Endothelial cell of umbilical vein (primary cell): ENCODE data around the gene ZNF615. TPM values are rescaled to one million over a fixed set of nuclear protein-coding genes. Genes with fewer than 3 reads are reported as not detected.
A peak's percentile ranks its signal among the peaks of the same experiment; 100 is the strongest.
"Not testable (repeated sequence)": the region's sequence is repeated elsewhere in the genome, so short reads cannot be mapped to it uniquely, and the experiment has no call there.

Experiments
- Bru-seq: library from RNA; stranded (reverse); fragments of 400-500 nt; gene quantifications from one replicate; lab custom pipeline; 2021; lab: Mats Ljungman, UMichigan
- BruChase-seq, 2 experiments: library from RNA; stranded (reverse); fragments of 400-500 nt; gene quantifications; one replicate each; lab custom pipeline; 2021; lab: Mats Ljungman, UMichigan
- BruUV-seq: library from RNA; stranded (reverse); fragments of 400-500 nt; replicated peaks from 2 replicates; lab custom pipeline; 2021; lab: Mats Ljungman, UMichigan
- CTCF ChIA-PET: fragments of 300-600, 350-600 bp; sonication (Branson Sonifier 250); formaldehyde crosslinking; loops from one replicate; lab custom pipeline; 2021; ENCODE audit warnings: antibody characterized with exemption, inconsistent platforms; lab: Charles Lee
- POLR2A ChIA-PET: fragments of 300-600, 350-600 bp; sonication (Branson Sonifier 250); formaldehyde crosslinking; loops from one replicate; lab custom pipeline; 2021; ENCODE audit warnings: antibody characterized with exemption, inconsistent platforms; lab: Charles Lee
- DNase-seq: peaks from one replicate; pipeline ENCODE4 v3.0.0-alpha.2; 2011; ENCODE audit warnings: low read depth, low spot score
- FAIRE-seq: peaks from 2 replicates; lab custom pipeline; 2011; peaks lifted over from hg19 to GRCh38; lab: Jason Lieb, UNC
- H2AFZ ChIP-seq: 2 replicates; pipeline ENCODE4 v1.6.0; 2012; ENCODE audit warnings: low read depth, low read length, control low read depth, inconsistent platforms
- H3K27ac ChIP-seq: 2 replicates; pipeline ENCODE4 v1.5.1; 2011; ENCODE audit warnings: low read depth, mild to moderate bottlenecking, control low read depth, low read length, moderate library complexity; ENCODE audit not compliant: insufficient read depth
- H3K27me3 ChIP-seq, 2 experiments: 2 replicates each; pipeline versions ENCODE4 v1.6.0 to v1.6.1; 2011; ENCODE audit warnings: low read length in 2 of 2, mixed read lengths in 1 of 2; ENCODE audit not compliant: control insufficient read depth in 2 of 2, insufficient read depth in 2 of 2
- H3K36me3 ChIP-seq, 2 experiments: 2 replicates in 1 of 2; 3 replicates in 1 of 2; pipeline ENCODE4 v1.5.1; 2011; ENCODE audit warnings: low read length in 2 of 2, mild to moderate bottlenecking in 1 of 2, moderate library complexity in 1 of 2; ENCODE audit not compliant: control insufficient read depth in 2 of 2, insufficient read depth in 2 of 2; ENCODE audit errors: extremely low read depth in 1 of 2
- H3K4me1 ChIP-seq: 3 replicates; pipeline ENCODE4 v1.5.1; 2011; ENCODE audit warnings: mild to moderate bottlenecking, low read length; ENCODE audit not compliant: control insufficient read depth, insufficient read depth; ENCODE audit errors: extremely low read depth
- H3K4me2 ChIP-seq: 2 replicates; pipeline ENCODE4 v1.6.1; 2011; ENCODE audit warnings: low read length, control low read depth, mixed read lengths; ENCODE audit not compliant: insufficient read depth
- H3K4me3 ChIP-seq, 3 experiments: fragments of 200-600 bp in 1 of 3; sonication (generic), shearing (Covaris generic) in 1 of 3; replicated peaks in 1 of 3; 2 replicates each; pipeline ENCODE4 v1.5.1; 2011 to 2016; ENCODE audit warnings: control low read depth in 3 of 3, low read length in 3 of 3, mild to moderate bottlenecking in 2 of 3, inconsistent platforms in 1 of 3, low read depth in 1 of 3, moderate library complexity in 1 of 3; ENCODE audit not compliant: insufficient read depth in 1 of 3
- H3K79me2 ChIP-seq: 2 replicates; pipeline ENCODE4 v1.6.0; 2012; ENCODE audit warnings: low read length, inconsistent platforms; ENCODE audit not compliant: control insufficient read depth, insufficient read depth
- H3K9ac ChIP-seq: replicated peaks from 2 replicates; pipeline ENCODE3; 2011; ENCODE audit warnings: low read length, control low read depth; ENCODE audit not compliant: insufficient read depth; ENCODE audit errors: extremely low read depth
- H3K9me1 ChIP-seq: replicated peaks from 3 replicates; pipeline ENCODE4 v1.6.0; 2011; ENCODE audit warnings: mild to moderate bottlenecking, low read length; ENCODE audit not compliant: control insufficient read depth, insufficient read depth; ENCODE audit errors: extremely low read depth
- H3K9me3 ChIP-seq: replicated peaks from 2 replicates; pipeline ENCODE4 v1.5.1; 2012; ENCODE audit warnings: low read length, inconsistent platforms; ENCODE audit not compliant: control insufficient read depth, insufficient read depth
- H4K20me1 ChIP-seq: replicated peaks from 2 replicates; pipeline ENCODE3; 2011; ENCODE audit warnings: mild to moderate bottlenecking, low read length; ENCODE audit not compliant: control insufficient read depth, insufficient read depth; ENCODE audit errors: extremely low read depth
- CTCF ChIP-seq, 2 donors: IDR thresholded peaks; 1 replicate in 1 of 2; 2 replicates in 1 of 2; pipeline ENCODE4 v1.5.1; 2011; ENCODE audit warnings: low read length in 2 of 2, mild to moderate bottlenecking in 2 of 2, moderate library complexity in 2 of 2, control low read depth in 1 of 2, inconsistent platforms in 1 of 2, low read depth in 1 of 2; ENCODE audit not compliant: insufficient read depth in 1 of 2; ENCODE audit errors: extremely low read depth in 1 of 2
- EZH2 ChIP-seq: IDR thresholded peaks from 2 replicates; pipeline ENCODE4 v1.6.1; 2012; ENCODE audit warnings: borderline replicate concordance, low read depth, mild to moderate bottlenecking, moderate library complexity, low read length, inconsistent platforms; ENCODE audit not compliant: severe bottlenecking
- FOS ChIP-seq: IDR thresholded peaks from 2 replicates; pipeline ENCODE4 v1.6.1; 2011; ENCODE audit warnings: mild to moderate bottlenecking, low read length, moderate library complexity, borderline replicate concordance; ENCODE audit not compliant: insufficient read depth
- GATA2 ChIP-seq: IDR thresholded peaks from 2 replicates; pipeline ENCODE4 v1.7.0; 2011; ENCODE audit warnings: low read depth, mild to moderate bottlenecking, moderate library complexity, mixed read lengths, low read length; ENCODE audit not compliant: insufficient read length, insufficient read depth
- JUN ChIP-seq: IDR thresholded peaks from 2 replicates; pipeline ENCODE4 v1.6.1; 2011; ENCODE audit warnings: borderline replicate concordance, low read depth; ENCODE audit not compliant: insufficient read length, insufficient read depth
- MAX ChIP-seq: IDR thresholded peaks from 2 replicates; pipeline ENCODE4 v1.6.1; 2011; ENCODE audit not compliant: insufficient read depth, insufficient read length
- MYC ChIP-seq: IDR thresholded peaks from one replicate; pipeline ENCODE4 v1.6.1; 2011; ENCODE audit warnings: mild to moderate bottlenecking, low read depth, low read length
- POLR2A ChIP-seq: IDR thresholded peaks from 2 replicates; pipeline ENCODE4 v1.6.1; 2012; ENCODE audit warnings: low read depth, mild to moderate bottlenecking, control low read depth, low read length
- POLR2AphosphoS5 ChIP-seq: IDR thresholded peaks from 2 replicates; pipeline ENCODE4 v1.6.1; 2012; ENCODE audit warnings: low read depth, mild to moderate bottlenecking, control low read depth, low read length, moderate library complexity; ENCODE audit not compliant: insufficient read depth
- dilution Hi-C: fragments of 300-500 bp; cut with MboI; formaldehyde crosslinking; loops from one replicate; pipeline ENCODE4 v1.15.0; 2019; ENCODE audit warnings: low sequenced_read_pairs; ENCODE audit not compliant: extremely low pct_ligation_motif_present
- intact Hi-C: fragments of 100-400 bp; cut with micrococcal nuclease; formaldehyde crosslinking; loops from one replicate; pipeline ENCODE4 v1.10.0; 2022
- long read RNA-seq: library from polyadenylated mRNA; stranded (forward); transcript quantifications from one replicate; pipeline ENCODE4 v2.0.0, GENCODE V29; 2021
- polyA minus RNA-seq, 3 experiments: library from RNA; depleted of rRNA, polyadenylated mRNA; stranded (reverse); fragments of >200 nt; gene quantifications; 1 replicate in 1 of 3; 2 replicates in 2 of 3; pipeline ENCODE4 v1.2.3, GENCODE V29; 2011
- polyA plus RNA-seq, 4 experiments: library from polyadenylated mRNA; depleted of rRNA in 3 of 4; stranded (reverse) in 3 of 4; unstranded in 1 of 4; fragments of >200 nt; gene quantifications; 2 replicates each; pipeline versions ENCODE4 v1.2.1 to v1.2.3, GENCODE V29; 2011 to 2012; ENCODE audit warnings: missing spikeins in 1 of 4
- total RNA-seq: library from RNA; stranded (reverse); gene quantifications from 2 replicates; pipeline ENCODE4 v1.2.3, GENCODE V29; 2021

The ZNF615 gene
- total RNA-seq (4.5 and 5.1 TPM in 2 replicates), polyA plus RNA-seq (1.4 TPM in 2 replicates), polyA minus RNA-seq (7.3 and 10.9 TPM in 2 replicates), Bru-seq, nascent RNA (percentile 55 among the genes with signal in this experiment), BruChase-seq, experiment 1, labeled RNA remaining after a 6-hour chase (percentile 52 among the genes with signal in this experiment), BruChase-seq, experiment 2, labeled RNA remaining after a 2-hour chase (percentile 63 among the genes with signal in this experiment)
- polyA plus RNA-seq (2011; cell fraction: cytosol; rRNA removed) = 1.9 and 2.3 TPM in 2 replicates
- 3.5 and 4.5 TPM in 2 replicates for polyA plus RNA-seq (2011; cell fraction: nucleus; rRNA removed)
- polyA plus RNA-seq (2012) = 3.4 and 3.8 TPM in 2 replicates
- 2.7 TPM for polyA minus RNA-seq (2011; cell fraction: cytosol; rRNA and poly(A)+ RNA removed)
- 5.2 and 6.8 TPM in 2 replicates for polyA minus RNA-seq (2011; cell fraction: nucleus; rRNA and poly(A)+ RNA removed)
- long read RNA-seq, partial matches to known transcripts = 0 of 1 reads
- long read RNA-seq, other reads (novel, unspliced or antisense) = 0 of 1 reads

DNA sequence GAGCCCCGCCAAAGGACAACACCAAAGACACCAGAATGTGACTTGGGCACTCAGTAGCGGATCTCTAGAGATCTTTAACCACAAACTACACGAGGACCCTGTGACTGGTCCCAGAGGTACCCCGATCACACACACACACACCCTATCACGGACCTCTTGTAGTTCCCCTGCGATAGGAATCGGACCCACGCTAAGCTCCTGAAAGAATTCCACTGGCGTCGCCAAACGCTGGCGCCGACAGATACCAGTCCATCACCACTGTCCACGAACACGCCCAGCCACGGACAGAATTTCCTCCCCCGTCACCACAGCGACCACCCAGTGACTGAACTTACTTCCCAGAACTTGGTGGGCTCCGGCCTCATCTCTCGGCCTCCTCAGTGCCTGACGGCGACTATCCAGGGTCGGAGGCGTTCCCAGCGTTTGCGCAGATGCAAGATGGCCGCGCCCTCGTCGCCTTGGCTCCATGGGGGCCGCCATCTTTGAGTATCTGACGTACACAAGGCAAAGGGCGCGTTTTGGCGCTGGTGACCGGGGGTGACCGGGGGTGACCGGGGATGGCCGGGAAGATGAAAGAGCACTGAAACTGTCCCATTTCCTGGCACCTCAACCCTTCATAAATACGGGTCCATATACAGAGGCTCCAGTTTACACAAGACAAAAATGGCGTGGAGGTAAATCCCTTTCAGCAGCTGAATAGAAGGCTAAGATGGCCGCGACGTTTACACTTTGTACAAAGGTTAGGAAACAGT lies at the start of gene ZNF615:
ZNF615 (minus strand) TSS at position 406 of the 752 bp plus-strand sequence. CDS start 4,500 bp downstream, outside the sequence.
- no TSS peak for BruUV-seq
- Histone ChIP-seq H3K9me3 (no peaks in the 10 kb centered on the region), H3K4me2 (peak within 1 kb of the TSS; percentile 57), H3K27ac (peak within 1 kb of the TSS; percentile 83), H3K4me1 (peaks cover 7% of the 10 kb centered on the region), H3K36me3 (peaks cover 0 to 3% of the 10 kb centered on the region in 2 experiments), H3K9me1 (no peaks in the 10 kb centered on the region), H3K9ac (peak within 1 kb of the TSS; percentile 94), H4K20me1 (no peaks in the 10 kb centered on the region), H3K27me3 (no peaks in the 10 kb centered on the region), H3K79me2 (no peaks in the 10 kb centered on the region), H2AFZ (peak within 1 kb of the TSS; percentile 94), H3K4me3 (peak within 1 kb of the TSS; percentile 57 to 76 (median 69))
- peak; percentile 88 for FAIRE-seq
- dilution Hi-C loops = no loop called here
- ChIA-PET POLR2A (interaction anchor here (1.5 kb wide), 1 partner anchor 20 kb away, joined by 4 read pairs; the partner anchor contains the start of gene ZNF614), CTCF (interaction anchor here (1.4 kb wide), 1 partner anchor 230 kb away, joined by 3 read pairs; no protein-coding TSS in a partner anchor)
- TF ChIP-seq POLR2A (no peak), POLR2AphosphoS5 (no peak), FOS (no peak), EZH2 (no peak), MYC (no peak), JUN (no peak), GATA2 (no peak), MAX (no peak), CTCF (IDR thresholded peaks at IDR 0.05; ENCODE audit: extremely low read depth in 1 of 2, insufficient read depth in 1 of 2, low read depth in 1 of 2, low read length in 2 of 2) (no peak)
- DNase-seq = peak; percentile 91
- intact Hi-C loops = loop anchor here (1.0 to 2.0 kb wide), 4 partner anchors 20 to 81 kb away; partner anchors contain the start of genes ZNF350, ZNF432, ZNF613 and ZNF614

DNA sequence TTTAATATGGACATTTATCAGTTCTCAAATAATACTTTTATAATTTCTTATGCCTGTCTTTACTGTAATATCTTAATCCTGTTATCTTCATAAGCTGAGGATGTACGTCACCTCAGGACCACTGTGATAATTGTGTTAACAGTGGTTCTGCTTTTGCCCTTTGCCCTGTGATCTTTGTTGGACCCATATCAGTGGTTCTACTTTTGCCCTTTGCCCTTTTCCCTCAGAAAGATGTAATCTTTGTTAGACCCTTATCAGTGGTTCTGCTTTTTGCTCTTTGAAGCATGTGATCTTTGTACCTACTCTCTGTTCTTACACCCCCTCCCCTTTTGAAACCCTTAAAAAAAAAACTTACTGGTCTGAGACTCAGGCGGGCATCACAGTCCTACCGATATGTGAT lies 48.5 kb upstream of the ZNF615 start:
- H3K36me3 ChIP-seq, POLR2A ChIA-PET, CTCF ChIA-PET, BruUV-seq, intact Hi-C loops, H2AFZ ChIP-seq, DNase-seq, H3K4me2 ChIP-seq, H3K9me3 ChIP-seq, H3K4me1 ChIP-seq, H3K4me3 ChIP-seq, FAIRE-seq, H3K79me2 ChIP-seq, H3K27ac ChIP-seq, H4K20me1 ChIP-seq, H3K9me1 ChIP-seq, H3K9ac ChIP-seq, dilution Hi-C loops, H3K27me3 ChIP-seq: not testable (repeated sequence)
